ENCODE data around the gene C17orf100.
A peak's percentile ranks its signal among the peaks of the same experiment; 100 is the strongest.
"Not testable (repeated sequence)": the region's sequence is repeated elsewhere in the genome, so short reads cannot be mapped to it uniquely, and the experiment has no call there.

The C17orf100 gene

GRCh38 chr17:6641247-6641863 is 10.2 kb upstream of the C17orf100 start:
- no peak for DNase-seq

- no peak for DNase-seq
Observed at GRCh38 chr17:6642592-6642991, 9.0 kb upstream of the C17orf100 start.

- no peak for DNase-seq
Observed at GRCh38 chr17:6643451-6644125, 8.0 kb upstream of the C17orf100 start.

- no peak for DNase-seq
Observed at GRCh38 chr17:6648181-6648580, 3.4 kb upstream of the C17orf100 start.

- peak in 1 of 2 experiments; percentile 14 for DNase-seq
Observed at GRCh38 chr17:6651919-6652452, 424 bp downstream of the C17orf100 start.

DNA sequence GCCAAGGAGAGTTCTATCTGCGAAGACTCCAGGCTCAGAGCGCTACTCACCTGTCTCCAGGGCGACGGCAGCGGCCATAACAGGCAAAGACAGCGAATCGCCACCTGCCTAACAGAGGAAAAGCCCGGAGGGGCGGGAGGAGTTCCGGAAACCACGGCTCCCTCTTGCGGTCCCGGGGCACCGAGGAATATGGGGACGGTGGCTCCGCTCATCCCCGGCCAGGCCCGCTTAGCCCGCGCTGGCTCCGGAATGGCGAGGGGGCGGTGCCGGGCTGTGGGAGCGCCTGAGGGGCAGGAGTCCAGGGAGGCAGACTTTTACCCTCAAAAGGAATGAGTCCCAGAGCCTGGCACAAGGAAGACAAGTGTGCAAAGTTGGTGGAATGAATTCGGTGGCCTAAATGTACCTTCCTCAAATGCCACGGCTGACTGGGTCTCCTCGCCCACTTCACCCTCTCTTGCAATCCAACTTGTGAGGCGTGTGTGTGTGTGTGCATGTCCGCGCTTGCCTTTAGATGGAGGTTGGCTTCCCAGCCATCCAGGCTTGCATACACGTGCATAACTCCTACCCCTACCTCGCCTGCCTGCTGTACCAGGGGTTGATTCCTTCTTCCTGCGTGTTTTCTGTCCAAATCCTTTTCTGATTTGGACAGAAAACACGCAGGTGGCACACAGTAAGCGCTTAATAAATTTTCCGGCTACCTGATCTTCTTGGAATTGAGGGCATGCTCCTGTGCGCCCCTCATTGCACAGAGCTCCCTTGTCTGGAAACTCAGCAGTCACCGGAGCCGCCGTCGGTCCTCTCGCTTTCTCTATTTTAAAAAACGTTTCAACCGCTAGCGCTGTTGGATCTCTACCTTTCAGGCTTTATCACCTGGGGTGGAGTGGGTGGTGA is 3.5 kb downstream of the C17orf100 start:
- DNase-seq, result peak; percentile 78 to 89

DNA sequence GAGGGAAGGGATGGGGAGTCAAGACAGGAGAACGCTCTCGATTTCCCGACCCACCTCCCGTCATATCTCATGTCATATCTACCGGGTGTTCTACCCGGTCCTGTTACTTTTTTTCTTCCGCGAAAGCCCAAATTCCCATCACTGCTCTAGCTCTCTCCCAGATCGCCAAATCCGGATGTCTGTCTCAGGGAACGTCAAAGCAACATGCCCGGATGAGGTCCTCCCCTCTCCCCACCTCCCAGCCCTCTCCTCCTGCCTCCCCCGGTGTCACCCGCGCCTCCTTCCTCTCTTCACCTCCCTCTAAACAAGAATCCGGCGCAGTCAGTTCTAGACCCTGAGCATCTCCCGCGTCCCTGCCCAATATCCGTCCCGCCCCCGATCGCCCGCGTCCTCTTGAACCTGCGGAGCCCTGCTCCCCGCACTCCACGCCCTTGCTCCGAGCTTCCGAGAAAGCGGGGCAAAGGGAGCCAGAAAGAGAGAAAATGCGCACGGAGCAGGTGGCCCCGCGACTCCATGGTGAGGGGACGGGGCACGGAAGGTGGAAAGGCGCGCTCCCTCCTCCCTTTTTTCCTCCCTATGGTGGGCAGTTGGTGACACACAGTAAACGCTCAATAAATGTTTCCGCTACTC is 4.3 kb downstream of the C17orf100 start:
- DNase-seq, result not testable (repeated sequence)

DNA sequence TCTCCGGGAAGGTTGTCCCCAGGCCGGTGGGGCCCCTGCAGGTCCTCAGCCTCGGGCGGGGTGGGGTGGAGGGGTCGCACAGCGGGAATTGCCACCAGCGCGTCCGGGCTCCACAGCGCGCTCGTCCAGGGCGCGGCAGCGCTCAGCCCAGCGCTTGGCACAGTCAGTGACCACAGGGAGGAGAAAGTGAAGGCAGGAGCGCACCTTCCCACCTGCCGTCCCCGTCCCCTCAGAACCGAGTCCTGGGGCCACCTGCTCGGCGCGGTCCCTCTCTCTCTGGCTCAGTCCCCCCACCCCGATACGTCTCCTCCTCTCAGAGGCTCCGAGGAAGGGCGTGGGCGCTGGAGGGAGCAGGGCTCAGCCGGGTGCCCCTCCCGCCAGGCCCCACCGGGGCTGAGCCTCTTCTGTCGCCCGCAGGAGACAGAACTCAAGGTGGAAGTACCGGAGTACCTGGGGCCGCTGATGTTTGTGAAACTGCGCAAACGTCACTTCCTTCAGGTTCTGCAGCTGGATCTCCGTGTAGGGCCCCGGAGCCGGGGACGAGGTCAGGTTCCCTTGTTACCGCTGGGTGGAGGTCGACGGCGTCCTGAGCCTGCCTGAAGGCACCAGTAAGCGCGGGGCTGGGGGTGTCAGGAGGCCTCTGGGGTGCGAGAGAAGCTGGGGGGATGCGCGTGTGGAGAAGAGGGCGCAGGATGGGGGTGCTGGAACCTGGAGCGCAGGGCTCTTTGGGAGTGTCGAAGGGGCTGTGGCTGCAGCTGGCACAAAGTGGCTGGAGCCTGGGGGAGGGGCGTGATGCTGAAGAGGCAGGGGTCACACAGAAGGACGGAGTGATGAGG is 5.5 kb downstream of the C17orf100 start:
- DNase-seq, result peak; percentile 29 to 59

GRCh38 chr17:6657633-6658287 is 6.2 kb downstream of the C17orf100 start:
- DNase-seq, result no peak

DNA sequence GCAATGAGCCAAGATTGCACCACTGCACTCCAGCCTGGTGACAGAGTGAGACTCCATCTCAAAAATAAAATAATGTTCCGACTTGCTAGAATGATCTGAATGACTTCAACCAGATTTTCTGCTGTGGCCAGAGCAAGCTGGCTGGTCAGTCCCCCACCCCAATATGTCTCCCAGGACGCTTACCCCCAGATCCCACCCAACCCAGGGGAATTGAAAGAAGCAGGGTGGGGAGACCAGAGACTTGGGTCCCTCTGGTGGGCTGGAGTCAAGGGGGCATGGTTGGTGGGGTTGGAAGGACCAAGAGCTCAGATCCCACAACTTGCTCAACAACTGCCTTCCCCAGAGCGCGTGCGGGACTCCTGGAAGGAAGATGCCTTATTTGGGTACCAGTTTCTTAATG is 6.8 kb downstream of the C17orf100 start:
- DNase-seq, result not testable (repeated sequence)

GRCh38 chr17:6660101-6660500 is 8.5 kb downstream of the C17orf100 start:
- no peak for DNase-seq

DNA sequence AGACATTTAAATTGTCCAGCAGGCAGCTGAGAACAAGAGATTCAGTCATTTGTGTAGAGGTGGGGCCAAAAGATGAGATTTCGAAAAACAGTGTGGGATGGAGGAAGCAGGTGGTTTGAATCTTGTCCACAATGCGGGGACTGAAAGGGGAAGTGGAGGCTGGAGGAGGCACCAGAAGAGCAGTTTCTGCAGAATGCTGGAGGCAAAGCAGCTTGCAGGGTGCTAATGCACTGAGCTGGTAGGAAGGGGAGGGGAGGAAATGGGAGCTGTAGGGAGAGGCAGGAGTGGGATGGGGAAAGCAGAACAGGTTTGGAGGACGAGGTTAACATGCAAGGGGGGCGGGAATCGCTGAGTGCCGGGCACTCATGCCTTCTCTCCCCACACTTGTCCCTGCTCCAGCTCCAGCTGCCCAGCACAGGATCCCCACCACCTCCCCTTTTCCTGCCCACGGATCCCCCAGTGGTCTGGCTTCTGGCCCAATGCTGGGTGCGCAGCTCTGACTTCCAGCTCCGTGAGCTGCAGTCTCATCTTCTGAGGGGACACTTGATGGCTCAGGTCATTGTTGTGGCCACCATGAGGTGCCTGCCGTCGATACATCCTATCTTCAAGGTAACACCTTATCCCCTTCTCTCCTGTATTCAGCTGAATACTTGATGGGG is 9.4 kb downstream of the C17orf100 start:
- no peak for DNase-seq

DNA sequence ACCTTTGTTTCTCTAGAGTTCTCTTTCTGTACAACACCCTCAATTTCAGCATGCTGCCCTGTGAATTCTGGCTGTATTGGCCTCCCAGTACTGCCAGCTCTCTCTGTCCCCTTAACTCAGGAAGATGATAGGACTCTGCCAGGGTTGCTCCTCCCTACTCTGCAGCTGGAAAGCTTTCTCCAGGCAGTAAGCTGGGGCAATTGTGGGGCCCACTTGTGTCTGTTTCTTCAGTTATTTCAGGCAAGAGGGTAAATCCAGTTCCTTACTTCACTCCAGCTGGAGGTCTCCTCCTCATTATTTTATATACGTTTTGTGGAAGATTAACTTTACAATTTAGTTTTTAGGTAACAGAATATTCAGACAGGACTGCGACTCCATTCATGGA is 9.9 kb downstream of the C17orf100 start:
- no peak for DNase-seq

DNA sequence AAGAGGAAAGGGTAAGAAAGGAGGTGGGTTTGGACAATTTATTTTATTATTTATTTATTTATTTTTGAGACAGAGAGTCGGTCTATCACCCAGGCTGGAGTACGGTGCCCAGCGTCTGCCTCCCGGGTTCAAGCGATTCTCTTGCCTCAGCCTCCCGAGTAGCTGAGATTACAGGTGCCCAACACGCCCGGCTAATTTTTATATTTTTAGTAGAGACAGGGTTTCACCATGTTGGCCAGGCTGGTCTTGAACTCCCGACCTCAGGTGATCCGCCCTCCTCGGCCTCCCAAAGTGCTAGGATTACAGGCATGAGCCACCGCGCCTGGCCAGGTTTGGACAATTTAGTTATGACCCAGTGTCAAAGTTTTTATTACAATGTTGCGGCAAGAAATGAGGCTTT is 11.6 kb downstream of the C17orf100 start:
- not testable (repeated sequence) for DNase-seq

DNA sequence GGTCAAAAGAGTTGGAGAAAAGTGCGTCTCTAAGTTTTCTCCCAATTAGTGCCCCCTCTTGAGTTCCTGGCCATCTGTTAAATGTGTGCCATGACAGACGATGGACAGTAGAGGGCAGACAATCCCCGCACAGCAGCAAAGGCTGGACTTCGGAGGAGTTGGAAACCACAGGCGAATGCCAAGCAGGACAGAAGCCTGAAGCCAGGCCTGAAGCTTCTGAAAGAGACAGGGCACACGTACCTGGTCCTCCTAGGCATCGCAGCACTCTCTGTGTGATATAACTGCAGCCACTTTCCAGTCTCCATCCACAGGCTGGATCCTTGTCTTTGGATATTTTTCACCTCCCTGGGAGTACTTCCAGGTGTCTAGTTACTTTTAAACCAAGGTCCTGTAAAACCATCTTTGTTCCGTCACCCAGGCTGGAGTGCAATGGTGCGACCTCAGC is 14.5 kb downstream of the C17orf100 start:
- DNase-seq, result peak; percentile 10 to 58

DNA sequence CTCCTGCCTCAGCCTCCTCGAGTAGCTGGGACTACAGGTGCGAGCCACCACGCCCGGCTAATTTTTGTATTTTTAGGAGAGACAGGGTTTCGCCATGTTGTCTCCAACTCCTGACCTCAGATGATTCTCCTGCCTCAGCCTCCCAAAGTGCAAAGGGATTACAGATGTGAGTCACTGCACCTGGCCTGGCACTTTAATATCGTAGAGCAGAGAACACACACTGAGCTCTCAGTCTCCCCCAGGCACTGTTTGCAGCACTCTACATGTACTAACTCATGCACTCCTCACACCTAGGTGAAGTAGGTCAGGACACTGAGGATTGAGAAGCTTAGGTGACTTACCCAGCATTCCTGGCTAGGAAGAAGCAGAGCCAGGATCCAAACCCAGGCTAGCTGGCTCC is 15.0 kb downstream of the C17orf100 start:
- no peak for DNase-seq

DNA sequence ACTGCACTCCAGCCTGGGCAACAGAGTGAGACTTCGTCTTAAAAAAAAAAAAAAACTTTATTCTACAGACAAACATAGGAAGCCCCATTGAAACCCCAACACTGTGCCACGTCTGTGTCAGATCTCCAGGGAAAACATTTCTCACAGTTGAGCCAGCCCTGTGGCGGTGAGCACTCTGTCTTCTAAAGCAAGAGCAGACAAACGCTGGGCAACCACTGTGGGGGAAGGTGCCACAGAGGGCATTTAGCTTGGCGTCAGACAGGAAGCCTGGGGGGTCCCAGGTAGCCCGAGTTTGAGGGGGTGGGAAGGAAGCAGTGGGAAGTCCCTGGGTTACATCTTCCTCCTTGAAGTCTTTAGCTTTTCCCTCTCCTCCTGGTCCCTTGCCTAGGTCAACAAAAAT is 16.0 kb downstream of the C17orf100 start:
- no peak for DNase-seq

DNA sequence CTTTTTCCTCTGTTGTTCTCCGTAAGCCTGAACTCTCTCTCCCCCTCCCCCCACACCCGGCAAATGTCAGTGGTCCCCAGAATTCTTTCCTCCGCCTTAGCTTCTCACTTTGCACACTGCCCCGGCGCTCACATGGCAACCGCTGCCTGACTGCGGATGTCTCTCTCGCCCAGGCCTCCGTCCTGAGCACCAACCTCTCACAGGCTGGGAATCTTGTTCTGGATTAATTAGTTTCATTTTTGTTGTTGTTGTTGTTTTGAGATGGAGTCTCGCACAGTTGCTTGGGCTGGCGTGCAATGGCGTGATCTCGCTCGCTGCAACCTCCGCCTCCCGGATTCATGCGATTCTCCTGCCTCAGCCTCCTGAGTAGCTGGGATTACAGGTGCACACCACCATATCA is 16.7 kb downstream of the C17orf100 start:
- DNase-seq, result no peak

DNA sequence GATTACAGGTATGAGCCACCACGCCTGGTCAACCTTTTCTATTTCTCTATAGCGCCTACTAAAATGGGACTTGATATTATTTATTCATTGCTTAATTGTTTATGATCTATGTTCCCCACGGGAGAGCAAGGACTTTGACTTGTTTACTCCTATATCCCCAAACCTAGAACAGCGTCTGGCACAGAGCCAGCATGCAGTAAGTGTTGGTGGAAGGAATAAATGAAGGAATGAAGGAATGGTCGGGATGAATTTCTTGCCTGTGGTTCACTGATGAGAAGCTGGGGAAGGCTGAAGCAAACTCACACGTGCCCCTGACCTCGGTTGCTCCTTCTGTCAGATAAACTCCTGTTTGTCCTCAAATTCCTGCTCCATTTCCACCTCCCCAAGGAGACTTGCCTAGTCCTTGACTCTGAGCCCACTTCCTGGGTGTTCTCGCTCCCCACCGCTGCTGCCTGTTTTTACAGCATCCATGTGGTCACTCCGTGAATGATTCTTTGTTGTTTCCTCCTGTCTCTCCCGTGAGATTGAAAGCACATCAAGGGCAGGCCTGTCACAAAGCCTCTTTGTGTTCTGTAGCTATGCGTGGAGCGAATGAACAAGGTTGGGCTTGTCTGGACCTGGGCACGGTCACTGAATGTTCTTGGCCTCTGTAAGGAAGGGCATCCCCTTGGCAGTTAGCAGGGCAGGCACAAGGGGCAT is 17.3 kb downstream of the C17orf100 start:
- no peak for DNase-seq

Measured in NCI-H1930 (cell line).